Gastroesophageal sphincter (tissue), 4 donors: Measurements from ENCODE around the gene LSM4. TPM values are rescaled to one million over a fixed set of nuclear protein-coding genes. Genes with fewer than 3 reads are reported as not detected.

ENCODE experiments used
- ATAC-seq: fragments of 150-250 bp; one replicate; pipeline ENCODE4 v1.9.1; 2016; ENCODE audit warnings: mild to moderate bottlenecking, moderate library complexity
- H3K27ac ChIP-seq, 4 donors: fragments of 200-600 bp; sonication (generic) in 3 of 4; 1 replicate in 3 of 4; 2 replicates in 1 of 4; pipeline ENCODE4 v1.5.1; 2016 to 2019
- H3K27me3 ChIP-seq: fragments of 200-600 bp; sonication (generic); one replicate; pipeline ENCODE4 v1.5.1; 2019
- H3K36me3 ChIP-seq, 2 donors: fragments of 200-600 bp; sonication (generic); one replicate each; pipeline ENCODE4 v1.5.1; 2019; ENCODE audit warnings: control low read depth in 1 of 2
- H3K4me1 ChIP-seq, 3 donors: fragments of 200-600 bp; sonication (generic); 1 replicate in 2 of 3; 2 replicates in 1 of 3; pipeline ENCODE4 v1.5.1; 2016 to 2019; ENCODE audit warnings: control low read depth in 2 of 3
- H3K4me3 ChIP-seq, 2 donors: fragments of 200-600 bp; sonication (generic); one replicate each; pipeline ENCODE4 v1.5.1; 2019; ENCODE audit warnings: mild to moderate bottlenecking in 1 of 2, moderate library complexity in 1 of 2
- H3K9me3 ChIP-seq, 3 donors: fragments of 200-600 bp; sonication (generic); one replicate each; pipeline ENCODE4 v1.5.1; 2017 to 2019; ENCODE audit warnings: control low read depth in 2 of 3
- CTCF ChIP-seq, 4 experiments: fragments of 200-600 bp in 2 of 4; fragments of 450-650 bp in 2 of 4; sonication (generic) in 1 of 4; IDR thresholded peaks; one replicate each; pipeline ENCODE4 v1.5.1; 2017 to 2019; ENCODE audit warnings: antibody characterized with exemption in 4 of 4, mild to moderate bottlenecking in 2 of 4, moderate library complexity in 2 of 4
- EP300 ChIP-seq: sonication (generic); formaldehyde crosslinking; IDR thresholded peaks from one replicate; pipeline ENCODE4 v1.6.1; 2017; ENCODE audit warnings: antibody characterized with exemption, mild to moderate bottlenecking
- POLR2A ChIP-seq, 2 donors: fragments of 450-650 bp; IDR thresholded peaks; one replicate each; pipeline ENCODE4 v1.6.1; 2017; ENCODE audit warnings: antibody characterized with exemption in 2 of 2, mild to moderate bottlenecking in 2 of 2, moderate library complexity in 1 of 2
- POLR2AphosphoS5 ChIP-seq: sonication (generic); formaldehyde crosslinking; IDR thresholded peaks from one replicate; pipeline ENCODE4 v1.6.1; 2017; ENCODE audit warnings: antibody characterized with exemption
- WGBS, 2 donors: methylation state at CpG; one replicate each; pipeline ENCODE4 v1.1.5; 2018; ENCODE audit warnings: low coverage in 1 of 2; 5-methylcytosine and 5-hydroxymethylcytosine counted together
- total RNA-seq, 4 donors: library from RNA; depleted of rRNA; stranded (reverse); fragments of >200 nt; gene quantifications; one replicate each; pipeline ENCODE4 v1.1.0, GENCODE V29; 2016

Gene LSM4
- total RNA-seq, 4 donors from 2014 or later: 81.2 to 116 (median 94.5) TPM

DNA sequence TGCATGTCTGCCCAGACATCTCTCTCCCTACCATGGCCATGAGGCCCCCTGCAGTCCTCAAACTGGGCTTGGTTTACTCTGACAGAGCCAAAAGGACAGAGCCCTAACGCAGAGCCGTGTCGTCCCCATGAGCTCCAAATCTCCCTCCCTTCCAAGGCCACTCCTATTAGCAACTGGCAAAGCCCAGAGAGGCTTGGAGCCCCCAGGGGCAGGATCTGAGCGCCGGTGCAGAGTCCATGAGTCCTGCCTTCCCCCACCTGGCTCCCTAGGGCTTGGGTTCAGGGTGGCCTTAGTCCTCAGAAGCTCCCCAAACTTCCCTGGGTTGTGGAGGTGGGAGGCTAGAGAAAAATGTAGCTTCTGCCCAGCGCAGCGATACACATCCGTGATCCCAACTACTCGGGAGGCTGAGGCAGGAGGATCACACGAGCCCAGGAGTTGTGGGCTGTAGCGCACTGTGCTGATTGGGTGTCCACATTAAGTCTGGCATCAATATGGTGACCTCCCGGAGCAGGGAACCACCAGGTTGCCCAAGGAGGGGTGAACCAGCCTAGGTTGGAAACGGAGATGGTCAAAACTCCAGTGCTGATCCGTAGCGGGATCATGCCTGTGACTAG, 10.1 kb upstream of the LSM4 start:
- TF ChIP-seq POLR2AphosphoS5 (no peak), EP300 (no peak), POLR2A (IDR thresholded peaks at IDR 0.05) (no peak), CTCF (IDR thresholded peaks at IDR 0.05) (no peak)
- Histone ChIP-seq H3K27me3 (no peaks in the 10 kb centered on the region), H3K27ac (no peak overlapping the region), H3K9me3 (no peaks in the 10 kb centered on the region), H3K4me3 (no peak overlapping the region), H3K4me1 (peaks cover 0 to 16% (median 5%) of the 10 kb centered on the region in 3 donors), H3K36me3 (no peaks in the 10 kb centered on the region)
- no peak for ATAC-seq
- WGBS, 2 donors: 30 to 69% methylated on average over 2 to 7 of the region's 15 CpGs

DNA sequence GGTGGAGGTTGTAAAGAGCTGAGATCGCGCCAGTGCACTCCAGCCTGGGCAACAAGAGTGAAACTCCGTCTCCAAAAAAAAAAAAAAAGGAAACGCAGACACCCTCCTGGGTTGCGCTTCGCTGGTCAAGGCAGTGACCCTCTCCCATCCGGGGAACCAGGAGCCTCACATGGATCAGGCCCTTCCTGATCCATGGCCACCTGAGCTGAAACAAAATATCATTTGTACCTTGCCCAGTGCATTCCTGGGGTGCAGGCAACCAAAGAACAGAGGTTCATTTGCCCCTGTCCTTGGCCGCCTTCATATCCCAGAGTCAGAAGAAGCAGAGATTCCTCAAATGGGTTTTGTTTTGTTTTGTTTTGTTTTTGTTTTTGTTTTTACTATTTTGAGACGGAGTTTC, 8.0 kb upstream of the LSM4 start:
- no peak for ATAC-seq
- Histone ChIP-seq H3K27ac (no peak overlapping the region), H3K4me1 (peaks cover 0 to 19% (median 5%) of the 10 kb centered on the region in 3 donors), H3K4me3 (no peak overlapping the region), H3K27me3 (no peaks in the 10 kb centered on the region), H3K9me3 (no peaks in the 10 kb centered on the region), H3K36me3 (no peaks in the 10 kb centered on the region)
- WGBS, 2 donors: 73 to 100% methylated on average over 1 to 9 of the region's 9 CpGs
- TF ChIP-seq POLR2AphosphoS5 (no peak), CTCF (IDR thresholded peaks at IDR 0.05) (no peak), EP300 (no peak), POLR2A (IDR thresholded peaks at IDR 0.05) (no peak)

DNA sequence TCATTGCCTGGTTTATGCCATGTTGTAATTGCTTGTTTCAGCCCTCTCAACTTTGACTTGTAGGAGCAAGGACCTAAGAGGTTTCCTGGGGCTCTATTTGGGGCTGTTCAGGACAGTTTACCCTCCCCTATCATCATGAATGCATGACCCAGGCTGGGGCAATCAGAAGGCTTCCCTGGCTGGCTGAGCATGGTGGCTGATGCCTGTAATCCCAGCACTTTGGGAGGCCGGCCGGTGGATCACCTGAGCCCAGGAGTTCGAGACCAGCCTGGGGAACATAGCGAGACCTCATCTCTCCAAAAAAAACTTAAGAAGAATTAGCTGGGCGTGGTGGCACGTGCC, 6.1 kb upstream of the LSM4 start:
- no peak for ATAC-seq
- Histone ChIP-seq H3K9me3 (no peaks in the 10 kb centered on the region), H3K36me3 (no peaks in the 10 kb centered on the region), H3K27ac (peak overlapping the region; percentile 29 to 84 (median 74)), H3K4me3 (peak overlapping the region in 1 of 2 donors; percentile 27), H3K27me3 (no peaks in the 10 kb centered on the region), H3K4me1 (peaks cover 0 to 23% (median 5%) of the 10 kb centered on the region in 3 donors)
- WGBS, 2 donors: 33% methylated on average over 3 of the region's 6 CpGs; no CpG with 5 or more reads in 1 of the 2 donors
- TF ChIP-seq CTCF (IDR thresholded peaks at IDR 0.05): no peak
- TF ChIP-seq POLR2AphosphoS5: no peak
- TF ChIP-seq EP300: no peak
- TF ChIP-seq POLR2A (IDR thresholded peaks at IDR 0.05): no peak

- peak overlapping the region; percentile 29 to 84 (median 74) for H3K27ac ChIP-seq
- 1 to 7% methylated on average over 6 to 9 of the region's 9 CpGs for WGBS, 2 donors
Observed at GRCh38 chr19:18328340-18329034, 5.6 kb upstream of the LSM4 start.

More at GRCh38 chr19:18328340-18329034, 5.6 kb upstream of the LSM4 start:
- H3K9me3 ChIP-seq: no peaks in the 10 kb centered on the region
- H3K36me3 ChIP-seq: no peaks in the 10 kb centered on the region
- peak; percentile 99 for ATAC-seq
- H3K4me1 ChIP-seq: peaks cover 0 to 28% (median 5%) of the 10 kb centered on the region in 3 donors
- H3K27me3 ChIP-seq: no peaks in the 10 kb centered on the region
- peak overlapping the region; percentile 10 to 27 for H3K4me3 ChIP-seq
- TF ChIP-seq POLR2AphosphoS5 (peak; percentile 44), CTCF (IDR thresholded peaks at IDR 0.05) (peak in 3 of 4 experiments; percentile 88 to 99 (median 99)), POLR2A (IDR thresholded peaks at IDR 0.05) (no peak), EP300 (no peak)
